Right kidney (tissue), 1 donor: ENCODE measurements around the gene ZNF543.
"Not testable (repeated sequence)": the region's sequence is repeated elsewhere in the genome, so short reads cannot be mapped to it uniquely, and the experiment has no call there.

ENCODE experiments used
- DNase-seq: peaks from one replicate; pipeline ENCODE4 v3.0.0-alpha.2; 2016

ZNF543 gene

GRCh38 chr19:57319869-57320179, 448 bp upstream of the ZNF543 start:
- no peak for DNase-seq

- no peak for DNase-seq
Observed at GRCh38 chr19:57321116-57321515, 844 bp downstream of the ZNF543 start.

- no peak for DNase-seq
Observed at GRCh38 chr19:57321751-57322150, 1.5 kb downstream of the ZNF543 start.

GRCh38 chr19:57324992-57325391, 4.7 kb downstream of the ZNF543 start:
- DNase-seq, result no peak

GRCh38 chr19:57327993-57328392, 7.7 kb downstream of the ZNF543 start:
- no peak for DNase-seq

GRCh38 chr19:57334191-57334590, 13.9 kb downstream of the ZNF543 start:
- DNase-seq, result no peak

GRCh38 chr19:57338877-57339276, 18.6 kb downstream of the ZNF543 start:
- DNase-seq, result no peak

GRCh38 chr19:57342582-57342981, 22.3 kb downstream of the ZNF543 start:
- no peak for DNase-seq

- DNase-seq, result no peak
Observed at GRCh38 chr19:57348136-57348535, 27.9 kb downstream of the ZNF543 start.

- peak; percentile 77 for DNase-seq
Observed at GRCh38 chr19:57350877-57351805, 30.9 kb downstream of the ZNF543 start, which contains the start of gene ZNF304. ZNF304 (plus strand) TSS chr19:57351271; CDS start chr19:57351665, 394 bp downstream.

- no peak for DNase-seq
Observed at GRCh38 chr19:57351867-57352266, 31.6 kb downstream of the ZNF543 start.

- no peak for DNase-seq
Observed at GRCh38 chr19:57355916-57356315, 35.6 kb downstream of the ZNF543 start.

- no peak for DNase-seq
Observed at GRCh38 chr19:57357406-57357805, 37.1 kb downstream of the ZNF543 start.

GRCh38 chr19:57359300-57359699, 39.0 kb downstream of the ZNF543 start:
- no peak for DNase-seq

GRCh38 chr19:57362419-57362818, 42.1 kb downstream of the ZNF543 start:
- DNase-seq, result peak; percentile 7

- DNase-seq, result peak; percentile 88
Observed at GRCh38 chr19:57362997-57363687, 42.9 kb downstream of the ZNF543 start, which contains the start of the genes TRAPPC2B and ZNF547. TRAPPC2B (plus strand) TSS chr19:57363551; CDS start chr19:57364834, 1,283 bp downstream. ZNF547 (plus strand) TSS chr19:57363551; CDS start chr19:57368556, 5,005 bp downstream.

GRCh38 chr19:57363688-57364181, 43.5 kb downstream of the ZNF543 start:
- peak; percentile 49 for DNase-seq

- DNase-seq, result no peak
Observed at GRCh38 chr19:57366776-57367175, 46.5 kb downstream of the ZNF543 start.

GRCh38 chr19:57374179-57374578, 53.9 kb downstream of the ZNF543 start:
- DNase-seq, result no peak

- DNase-seq, result not testable (repeated sequence)
Observed at GRCh38 chr19:57374647-57375046, 54.4 kb downstream of the ZNF543 start.

GRCh38 chr19:57376151-57376550, 55.9 kb downstream of the ZNF543 start:
- DNase-seq, result no peak

GRCh38 chr19:57377498-57378146, 57.4 kb downstream of the ZNF543 start:
- no peak for DNase-seq
